OCI-LY1 (cell line): ENCODE data around the gene FAAH.

Source experiments
- H2AFZ ChIP-seq: fragments of 200-600 bp; sonication (generic), shearing (Covaris generic); 2 replicates; pipeline ENCODE4 v1.6.0; 2014; ENCODE audit warnings: antibody characterized with exemption, mild to moderate bottlenecking, low read length
- H3F3A ChIP-seq: fragments of 200-600 bp; sonication (generic), shearing (Covaris generic); 2 replicates; pipeline ENCODE4 v1.6.0; 2014; ENCODE audit warnings: mild to moderate bottlenecking, antibody characterized with exemption, low read length, moderate library complexity; ENCODE audit not compliant: insufficient read depth
- H3K27ac ChIP-seq: fragments of 200-600 bp; sonication (generic); 2 replicates; pipeline ENCODE4 v1.5.1; 2014; ENCODE audit warnings: low read length, mixed run types, mild to moderate bottlenecking, low read depth; ENCODE audit not compliant: poor library complexity, severe bottlenecking
- H3K27me3 ChIP-seq: fragments of 200-600 bp; sonication (generic); 2 replicates; pipeline ENCODE4 v1.6.0; 2014; ENCODE audit warnings: antibody characterized with exemption, mild to moderate bottlenecking, low read length, moderate library complexity; ENCODE audit not compliant: insufficient read depth
- H3K36me3 ChIP-seq: fragments of 200-600 bp; sonication (generic); 2 replicates; pipeline ENCODE4 v1.6.1; 2014; ENCODE audit warnings: mild to moderate bottlenecking, antibody characterized with exemption, low read length, moderate library complexity, mixed read lengths; ENCODE audit not compliant: insufficient read depth
- H3K4me1 ChIP-seq: fragments of 200-600 bp; sonication (generic); 2 replicates; pipeline ENCODE4 v1.5.1; 2014; ENCODE audit warnings: mild to moderate bottlenecking, low read length, moderate library complexity; ENCODE audit not compliant: insufficient read depth, severe bottlenecking
- H3K4me2 ChIP-seq: fragments of 200-600 bp; sonication (generic), shearing (Covaris generic); 2 replicates; pipeline ENCODE4 v1.6.1; 2014; ENCODE audit warnings: low read length
- H3K4me3 ChIP-seq: fragments of 200-600 bp; sonication (generic); 2 replicates; pipeline ENCODE4 v1.5.1; 2014; ENCODE audit warnings: low read length, low read depth, mild to moderate bottlenecking, mixed read lengths; ENCODE audit not compliant: poor library complexity, severe bottlenecking
- H3K79me2 ChIP-seq: fragments of 200-600 bp; shearing (Covaris generic); 2 replicates; pipeline ENCODE4 v1.6.1; 2016; ENCODE audit warnings: mixed run types, low read length, mixed read lengths; ENCODE audit not compliant: insufficient read depth
- H3K9ac ChIP-seq: fragments of 200-600 bp; sonication (generic), shearing (Covaris generic); 2 replicates; pipeline ENCODE4 v1.6.1; 2014; ENCODE audit warnings: mild to moderate bottlenecking, low read length, mixed read lengths
- H3K9me2 ChIP-seq: fragments of 200-600 bp; sonication (generic), shearing (Covaris generic); 2 replicates; pipeline ENCODE4 v1.6.1; 2014; ENCODE audit warnings: low read depth, mild to moderate bottlenecking, low read length, mixed read lengths
- H3K9me3 ChIP-seq: fragments of 200-600 bp; shearing (Covaris generic); 2 replicates; pipeline ENCODE4 v1.6.1; 2014; ENCODE audit warnings: low read length, mixed read lengths
- H4K20me1 ChIP-seq: fragments of 200-600 bp; sonication (generic), shearing (Covaris generic); 2 replicates; pipeline ENCODE4 v1.6.0; 2016; ENCODE audit warnings: mild to moderate bottlenecking, low read length; ENCODE audit not compliant: insufficient read depth
- CTCF ChIP-seq: fragments of 200-600 bp; sonication (generic), shearing (Covaris generic); IDR thresholded peaks from 2 replicates; pipeline ENCODE4 v1.5.1; 2017; ENCODE audit warnings: mild to moderate bottlenecking, antibody characterized with exemption, low read length, moderate library complexity, mixed read lengths
- EZH2 ChIP-seq: fragments of 200-600 bp; sonication (generic), shearing (Covaris generic); IDR thresholded peaks from 2 replicates; pipeline ENCODE4 v1.8.0; 2017; ENCODE audit warnings: borderline replicate concordance, mixed run types, mild to moderate bottlenecking, antibody characterized with exemption, low read length, moderate library complexity, mixed read lengths

The FAAH gene

GRCh38 chr1:46425726-46426125 is 31.6 kb downstream of the FAAH start:
- H3F3A ChIP-seq: no peaks in the 10 kb centered on the region

GRCh38 chr1:46427541-46427940 is 33.4 kb downstream of the FAAH start:
- no peaks in the 10 kb centered on the region for H3K36me3 ChIP-seq
- H3K4me2 ChIP-seq: no peak overlapping the region
- no peaks in the 10 kb centered on the region for H3F3A ChIP-seq
- no peak overlapping the region for H3K4me3 ChIP-seq
- no peaks in the 10 kb centered on the region for H4K20me1 ChIP-seq
- 0 out of 2 replicates have a peak, but pooled peaks cover 3% of the 10 kb centered on the region for H3K27me3 ChIP-seq
- H3K79me2 ChIP-seq: no peaks in the 10 kb centered on the region
- no peak overlapping the region for H3K27ac ChIP-seq
- no peak for TF ChIP-seq EZH2
- TF ChIP-seq CTCF: no peak
- no peaks in the 10 kb centered on the region for H3K9me3 ChIP-seq
- H2AFZ ChIP-seq: no peak overlapping the region
- H3K9me2 ChIP-seq: no peaks in the 10 kb centered on the region
- H3K9ac ChIP-seq: no peak overlapping the region
- no peaks in the 10 kb centered on the region for H3K4me1 ChIP-seq

More at GRCh38 chr1:46425726-46426125, 31.6 kb downstream of the FAAH start:
- TF ChIP-seq CTCF (no peak), EZH2 (no peak)
- Histone ChIP-seq H2AFZ (no peak overlapping the region), H3K9me2 (no peaks in the 10 kb centered on the region), H3K4me1 (no peaks in the 10 kb centered on the region), H3K27me3 (0 out of 2 replicates have a peak, but pooled peaks cover 3% of the 10 kb centered on the region), H3K9me3 (no peaks in the 10 kb centered on the region), H3K36me3 (no peaks in the 10 kb centered on the region), H3K9ac (no peak overlapping the region), H3K4me3 (no peak overlapping the region), H3K27ac (no peak overlapping the region), H3K79me2 (no peaks in the 10 kb centered on the region), H4K20me1 (no peaks in the 10 kb centered on the region), H3K4me2 (no peak overlapping the region)

DNA sequence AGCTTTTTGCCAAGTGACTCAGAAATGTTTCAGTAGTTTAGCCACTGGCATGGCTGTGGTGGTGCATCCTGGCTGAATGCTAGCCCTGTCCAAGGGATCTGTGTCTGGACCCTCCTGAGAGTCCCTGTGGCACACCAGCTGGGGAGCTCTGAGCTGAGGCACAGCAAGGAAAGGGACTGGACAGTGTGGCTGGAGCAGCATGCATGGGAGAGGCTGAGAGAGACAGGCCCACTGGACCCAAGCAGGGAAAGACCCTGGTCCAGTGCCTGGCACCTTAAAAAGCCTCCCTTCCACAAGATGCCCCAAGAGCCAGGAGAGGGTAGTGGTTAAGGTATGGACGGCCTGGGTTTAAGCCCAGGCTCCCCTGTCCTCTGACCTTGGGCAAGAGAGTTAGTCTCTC is 35.3 kb downstream of the FAAH start:
- H3K9me3 ChIP-seq: no peaks in the 10 kb centered on the region
- H3K4me2 ChIP-seq: no peak overlapping the region
- H2AFZ ChIP-seq: no peak overlapping the region
- no peaks in the 10 kb centered on the region for H4K20me1 ChIP-seq
- no peaks in the 10 kb centered on the region for H3K9me2 ChIP-seq
- H3K4me3 ChIP-seq: no peak overlapping the region
- H3K9ac ChIP-seq: no peak overlapping the region
- TF ChIP-seq EZH2 (no peak), CTCF (no peak)
- no peaks in the 10 kb centered on the region for H3K4me1 ChIP-seq
- H3F3A ChIP-seq: no peaks in the 10 kb centered on the region
- no peak overlapping the region for H3K27ac ChIP-seq
- 0 out of 2 replicates have a peak, but pooled peaks cover 3% of the 10 kb centered on the region for H3K27me3 ChIP-seq
- H3K36me3 ChIP-seq: no peaks in the 10 kb centered on the region
- H3K79me2 ChIP-seq: no peaks in the 10 kb centered on the region
